HG03135 (cell line): ENCODE data around the gene ATP11A.

ENCODE experiments used
- ATAC-seq: cut with Tn5 transposase; IDR thresholded peaks from one replicate; pipeline ENCODE4 v1.9.1; 2021; ENCODE audit warnings: mild to moderate bottlenecking, moderate library complexity; ENCODE audit not compliant: unreplicated experiment

Gene ATP11A

GRCh38 chr13:112690283-112690929 lies 568 bp downstream of the ATP11A start:
- peak; percentile 25 for ATAC-seq

- ATAC-seq = no peak
Observed at GRCh38 chr13:112692104-112692503, 2.3 kb downstream of the ATP11A start.

DNA sequence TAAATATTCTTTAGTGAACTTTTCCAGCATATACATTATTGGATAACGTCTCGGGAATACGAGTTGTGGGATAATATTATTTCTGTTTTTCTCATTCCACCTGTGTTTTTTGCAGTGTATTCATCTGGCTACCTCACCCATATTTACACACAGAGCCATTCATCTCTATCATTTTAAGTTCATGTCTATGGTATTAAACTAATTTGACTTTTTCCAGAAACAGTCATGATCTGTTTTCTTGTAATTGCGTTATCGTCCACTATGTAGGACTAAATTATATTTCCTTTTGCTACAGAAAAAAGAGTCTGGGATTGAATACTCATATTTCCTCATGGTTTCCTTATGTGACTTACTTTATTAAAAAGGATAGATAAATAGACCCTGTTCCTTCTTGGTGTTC lies 2.7 kb downstream of the ATP11A start:
- no peak for ATAC-seq

DNA sequence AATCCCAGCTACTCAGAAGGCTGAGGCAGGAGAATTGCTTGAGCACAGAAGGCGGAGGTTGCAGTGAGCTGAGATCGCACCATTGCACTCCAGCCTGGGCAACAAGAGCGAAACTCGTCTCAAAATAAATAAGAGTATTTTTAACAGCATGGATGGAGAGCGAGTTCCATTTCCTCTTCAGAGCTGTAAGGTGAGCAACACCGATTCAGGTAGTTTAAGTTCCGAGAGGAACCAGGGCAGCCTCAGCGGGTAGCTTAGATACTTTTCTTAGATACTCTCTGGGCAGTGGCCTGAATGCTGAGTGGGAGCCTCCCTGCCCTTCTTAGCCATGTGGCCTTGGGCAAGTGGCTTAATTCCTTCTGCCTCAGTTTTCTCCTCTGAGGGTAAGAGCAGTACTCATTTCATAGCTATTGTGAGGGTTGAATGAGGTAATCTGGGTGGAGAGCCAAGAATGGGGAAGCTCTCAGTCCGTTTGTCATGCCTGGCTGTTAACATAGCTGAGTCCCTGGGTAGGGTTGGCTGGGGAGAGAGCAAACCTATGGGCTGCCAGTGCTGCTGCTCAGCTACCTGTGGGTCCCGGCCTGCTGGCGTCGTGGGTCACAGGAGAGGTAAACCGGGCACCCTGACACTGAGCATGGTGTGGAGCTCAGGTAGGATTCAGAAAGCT lies 4.1 kb downstream of the ATP11A start:
- ATAC-seq = no peak

DNA sequence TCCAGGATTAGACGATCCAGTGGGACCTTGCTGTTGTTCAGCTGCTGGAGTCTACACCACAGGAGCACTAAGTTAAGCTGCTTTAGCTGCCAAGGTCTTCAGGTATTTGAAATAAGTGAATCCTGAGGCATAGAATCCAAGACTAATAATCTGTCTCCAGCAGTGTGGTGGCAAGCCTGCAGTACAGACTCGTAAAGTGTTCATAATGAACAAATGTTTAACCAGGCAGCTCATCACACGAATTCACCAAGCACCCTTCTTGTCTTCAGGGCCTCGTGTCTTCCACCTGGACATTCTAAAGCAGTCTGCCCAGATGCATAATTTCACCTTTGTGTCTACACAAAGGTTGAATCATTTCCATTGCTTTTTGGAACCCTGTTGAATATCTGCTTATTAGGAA lies 5.3 kb downstream of the ATP11A start:
- no peak for ATAC-seq

DNA sequence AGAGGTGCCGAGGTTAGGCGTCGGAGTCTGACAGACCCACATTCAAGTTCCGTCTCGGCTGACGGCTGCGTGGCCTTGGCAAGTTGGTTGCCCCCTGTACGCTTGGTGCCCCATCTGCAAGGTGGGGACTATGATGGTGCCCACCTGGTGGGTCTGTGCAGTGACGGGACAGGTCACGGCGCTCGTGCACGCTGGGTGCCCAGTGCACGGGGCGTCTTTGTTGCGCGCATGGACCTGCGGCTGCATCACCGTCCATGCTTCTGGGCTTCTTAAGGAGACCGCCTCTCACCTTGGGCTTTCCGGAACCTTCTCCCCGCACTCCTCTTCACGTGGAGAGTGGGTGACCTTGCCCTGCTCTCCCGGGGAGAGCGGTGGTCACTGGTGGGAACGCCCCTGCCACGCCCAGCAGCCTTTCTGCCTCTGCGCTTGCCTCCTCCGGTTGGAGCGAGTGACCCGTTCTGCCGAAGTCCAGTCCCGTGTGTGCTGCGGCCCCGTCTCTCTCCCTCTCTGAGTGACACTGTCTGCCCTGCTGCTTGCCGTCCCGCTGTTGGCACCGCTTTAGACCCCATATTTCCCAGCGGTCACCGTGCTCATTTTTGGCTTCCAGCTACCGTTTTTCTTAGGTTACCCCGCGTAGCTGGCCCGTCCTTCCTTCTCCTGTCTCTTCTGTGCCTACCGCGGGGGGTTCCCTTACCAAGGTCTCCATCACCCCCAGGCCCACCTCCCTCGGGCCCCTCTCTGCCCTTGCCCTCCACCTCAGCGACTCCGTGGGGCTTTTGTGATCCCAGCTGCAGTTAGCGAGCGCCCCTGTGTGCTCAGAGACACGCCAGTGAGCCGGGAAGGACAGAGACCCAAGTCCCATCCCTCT lies 6.4 kb downstream of the ATP11A start:
- no peak for ATAC-seq

DNA sequence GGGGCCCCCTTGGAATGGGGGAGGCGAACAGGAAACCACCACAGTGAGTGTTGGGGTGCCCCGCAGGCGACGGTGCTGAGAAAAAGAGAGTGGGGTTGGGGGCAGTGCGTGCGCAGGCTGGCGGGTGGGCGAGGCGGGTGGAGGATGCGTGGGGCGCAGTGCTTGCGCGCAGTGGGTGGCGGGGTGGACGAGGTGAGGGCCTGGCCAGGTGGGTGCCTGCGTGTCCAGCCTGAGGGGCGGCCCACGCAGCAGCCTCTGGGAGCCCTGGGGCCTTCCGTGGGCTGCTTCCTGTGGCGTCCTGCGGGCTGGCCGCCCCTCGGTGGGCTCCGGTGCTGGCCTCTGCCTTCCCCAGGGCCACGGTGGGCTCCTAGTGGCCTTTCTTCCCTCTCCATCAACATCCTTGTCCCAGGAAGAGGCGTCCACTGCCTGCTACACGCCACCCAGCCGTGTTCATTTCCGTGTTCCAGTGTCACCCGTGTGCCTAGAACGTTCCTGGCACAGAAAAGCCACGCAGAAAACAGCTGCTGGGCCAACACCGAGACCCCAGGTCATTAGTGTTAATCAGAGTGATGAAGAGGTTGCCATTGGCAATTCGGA lies 7.1 kb downstream of the ATP11A start:
- no peak for ATAC-seq

DNA sequence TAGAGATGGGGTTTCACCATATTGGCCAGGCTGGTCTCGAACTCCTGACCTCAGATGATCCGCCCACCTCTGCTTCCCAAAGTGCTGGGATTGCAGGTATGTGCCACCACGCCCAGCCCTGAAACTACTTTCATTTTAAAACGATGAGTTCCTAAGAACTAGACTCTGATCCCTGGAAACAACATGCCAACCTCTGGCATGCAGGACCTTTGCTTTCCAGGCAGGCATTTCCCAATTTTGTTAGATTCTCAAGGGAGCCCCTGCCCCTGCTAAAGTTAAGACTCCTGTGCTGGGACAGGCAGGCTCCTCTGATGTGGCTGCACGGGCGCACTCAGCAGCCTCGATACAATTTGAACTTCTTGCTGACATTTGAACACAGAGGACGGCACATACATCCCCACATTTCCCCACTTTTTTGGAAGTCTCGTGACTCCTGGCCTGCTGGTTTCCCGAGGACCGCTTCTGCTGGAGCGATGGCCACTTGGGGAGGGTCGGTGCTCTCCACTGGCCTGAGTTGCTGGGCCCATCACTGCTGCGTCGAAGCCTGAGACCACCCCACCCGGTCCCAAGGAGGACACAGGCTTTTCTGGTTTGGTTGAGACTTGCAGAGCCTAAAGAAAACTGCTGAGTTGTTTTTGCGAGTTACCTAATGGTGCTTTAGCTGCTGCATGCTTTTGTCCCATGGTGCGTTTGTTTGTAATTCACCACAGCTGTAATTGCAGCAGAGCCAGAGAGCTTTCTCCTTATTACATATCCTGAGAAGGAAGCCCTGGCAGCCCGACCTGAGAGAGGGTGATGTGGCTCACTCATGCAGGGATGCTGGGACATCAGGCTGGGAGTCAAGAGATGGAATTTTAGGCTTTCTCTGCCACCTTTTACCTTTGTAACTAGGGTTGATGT lies 8.2 kb downstream of the ATP11A start:
- ATAC-seq = no peak

- no peak for ATAC-seq
Observed at GRCh38 chr13:112699322-112699918, 9.6 kb downstream of the ATP11A start.

- ATAC-seq = no peak
Observed at GRCh38 chr13:112700291-112701060, 10.6 kb downstream of the ATP11A start.

DNA sequence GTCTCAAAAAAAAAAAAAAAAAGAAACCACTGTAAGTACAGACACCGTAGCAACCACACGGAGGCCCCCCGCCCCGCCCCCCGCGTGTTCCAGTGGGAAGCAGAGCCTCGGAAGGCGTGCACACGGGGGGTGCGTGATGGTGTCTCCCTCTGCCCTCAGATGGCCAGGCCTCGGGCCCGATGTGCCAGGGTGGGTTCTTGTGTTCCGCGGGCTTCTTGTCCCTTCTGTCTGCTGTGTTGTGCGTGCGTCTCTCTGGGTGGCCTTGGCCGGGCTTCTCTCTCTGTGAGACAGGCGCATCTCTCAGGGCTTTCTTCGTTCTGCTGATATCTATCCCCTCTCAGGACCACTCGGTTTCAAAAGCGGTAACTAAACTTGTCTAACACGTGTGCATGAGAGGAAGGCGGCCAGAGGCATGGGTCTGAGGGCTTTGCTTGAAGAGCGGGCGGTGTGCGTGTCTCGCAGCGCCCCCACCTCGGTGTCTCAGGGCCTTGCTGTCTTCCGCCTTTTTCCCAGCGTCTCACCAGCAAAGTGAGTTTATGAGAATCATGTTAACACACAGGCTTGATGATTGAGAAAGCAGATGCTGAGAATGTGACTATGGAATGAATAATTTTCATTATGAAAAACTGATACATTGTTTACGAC lies 12.6 kb downstream of the ATP11A start:
- ATAC-seq = no peak

- no peak for ATAC-seq
Observed at GRCh38 chr13:112702986-112703379, 13.1 kb downstream of the ATP11A start.

DNA sequence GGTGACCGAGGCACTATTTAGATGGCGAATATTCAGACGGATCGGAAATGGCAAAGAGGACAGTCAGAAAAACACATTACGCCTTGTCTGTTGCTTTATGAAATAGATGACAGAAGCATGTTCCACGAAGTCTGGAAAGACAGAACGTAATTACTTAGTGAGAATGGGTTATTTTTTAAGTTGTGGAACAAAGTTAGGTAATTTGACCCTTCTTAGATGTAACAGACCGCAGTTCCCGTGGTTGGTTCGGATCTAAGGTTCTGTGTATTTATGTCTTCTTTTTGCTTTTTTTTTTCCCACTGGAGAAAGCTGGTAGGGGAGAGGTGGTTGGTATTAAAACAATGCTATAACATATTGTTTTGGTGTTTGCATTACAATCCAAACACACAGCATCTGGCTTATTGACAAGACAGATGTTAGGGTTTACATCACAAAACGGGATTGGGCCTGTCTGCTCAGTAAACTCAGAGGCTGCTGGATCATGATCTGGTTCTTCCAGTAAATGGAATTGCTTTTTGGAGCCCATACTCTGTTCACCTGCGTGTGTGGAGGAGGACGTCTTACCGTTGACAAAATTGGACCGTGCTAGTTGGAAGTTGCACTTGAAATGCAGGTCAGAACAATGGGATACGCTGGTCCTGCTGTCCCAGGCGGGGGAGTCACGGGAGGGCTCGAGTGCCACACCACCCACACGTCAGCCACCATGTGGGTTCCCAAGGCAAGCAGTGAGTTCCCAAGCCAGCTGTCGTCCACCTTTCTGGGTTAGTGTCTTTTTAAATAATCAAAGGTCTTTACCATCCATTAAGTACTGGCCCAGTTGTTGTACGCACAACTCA lies 13.8 kb downstream of the ATP11A start:
- ATAC-seq = no peak

DNA sequence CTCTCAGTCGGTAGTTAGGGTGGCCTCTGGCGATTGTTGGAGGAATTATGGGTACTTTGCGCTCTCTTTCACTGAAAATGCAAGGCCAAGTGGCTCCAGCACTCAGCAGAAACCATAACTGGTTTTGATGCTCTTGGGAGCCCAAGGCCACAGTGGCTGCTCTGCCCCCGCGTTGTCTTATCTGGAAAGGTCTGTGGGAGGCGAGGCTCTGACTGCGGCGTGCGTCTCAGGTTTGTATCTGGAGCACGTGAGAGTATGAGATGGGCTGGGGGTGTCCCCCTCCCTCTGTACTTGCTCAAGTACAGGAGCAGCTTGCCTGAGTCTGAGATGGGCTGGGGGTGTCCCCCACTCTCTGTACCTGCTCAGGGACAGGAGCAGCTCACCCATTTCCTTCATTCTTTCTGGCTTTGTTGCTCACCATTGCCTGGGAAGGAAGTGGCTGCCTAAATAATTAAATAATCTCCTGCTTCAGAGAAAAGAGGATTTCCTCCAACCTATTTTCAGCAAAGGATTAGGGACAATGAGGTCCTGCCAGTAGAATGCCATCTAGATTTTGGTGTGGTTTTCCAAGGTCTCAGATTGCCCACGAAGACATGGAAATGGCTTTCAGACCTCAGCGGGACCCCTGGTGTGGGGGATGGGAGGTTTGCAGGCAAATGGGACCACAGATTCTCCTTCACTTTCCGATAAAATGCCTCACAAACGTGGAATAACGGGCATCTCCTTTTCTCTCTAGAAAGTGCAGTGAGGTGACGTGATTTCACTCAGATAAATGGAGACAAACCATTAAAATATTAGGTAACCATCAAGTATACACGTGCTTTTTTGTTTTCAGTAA lies 14.7 kb downstream of the ATP11A start:
- no peak for ATAC-seq

DNA sequence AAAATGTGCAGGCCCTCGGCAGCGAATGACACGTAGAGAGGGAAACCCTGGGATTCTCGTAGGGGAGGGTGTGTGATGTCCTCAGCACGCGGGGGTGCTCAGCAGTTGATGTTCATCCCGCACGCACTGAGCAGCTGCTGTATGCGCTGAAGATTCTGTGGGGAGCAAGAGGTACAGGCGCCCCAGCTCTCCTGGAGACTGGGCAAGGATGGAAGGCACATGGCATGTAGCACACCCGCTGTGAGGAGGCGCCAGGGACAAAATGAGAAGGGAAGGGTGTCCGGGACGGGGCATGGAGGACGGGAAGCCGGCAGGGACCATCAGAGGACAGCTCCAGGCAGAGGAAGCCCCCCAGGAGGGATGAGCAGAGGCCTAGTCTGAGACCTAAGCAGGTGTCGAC lies 15.4 kb downstream of the ATP11A start:
- ATAC-seq = no peak

GRCh38 chr13:112706171-112706570 lies 16.3 kb downstream of the ATP11A start:
- ATAC-seq = no peak
